OCI-LY1 (cell line): ENCODE results near the gene POLR1E.

Experiments
- CTCF ChIP-seq: fragments of 200-600 bp; sonication (generic), shearing (Covaris generic); IDR thresholded peaks from 2 replicates; pipeline ENCODE4 v1.5.1; 2017; ENCODE audit warnings: mild to moderate bottlenecking, antibody characterized with exemption, low read length, moderate library complexity, mixed read lengths
- EZH2 ChIP-seq: fragments of 200-600 bp; sonication (generic), shearing (Covaris generic); IDR thresholded peaks from 2 replicates; pipeline ENCODE4 v1.8.0; 2017; ENCODE audit warnings: borderline replicate concordance, mixed run types, mild to moderate bottlenecking, antibody characterized with exemption, low read length, moderate library complexity, mixed read lengths

GRCh38 chr9:37522971-37523370 is 37.2 kb downstream of the POLR1E start:
- TF ChIP-seq CTCF (no peak), EZH2 (no peak)
